SU-DHL-6 (cell line): ENCODE measurements around the gene NAA38.

Experiments used
- H2AFZ ChIP-seq: fragments of 200-600 bp; sonication (generic); 2 replicates; pipeline ENCODE4 v1.6.1; 2014; ENCODE audit warnings: low read depth, mild to moderate bottlenecking, moderate library complexity, mixed read lengths, antibody characterized with exemption, low read length; ENCODE audit not compliant: severe bottlenecking
- H3F3A ChIP-seq: fragments of 200-600 bp; shearing (Covaris generic); 2 replicates; pipeline ENCODE4 v1.6.0; 2016; ENCODE audit warnings: antibody characterized with exemption, mild to moderate bottlenecking; ENCODE audit not compliant: insufficient read depth
- H3K27ac ChIP-seq: fragments of 200-600 bp; sonication (generic); 2 replicates; pipeline ENCODE4 v1.5.1; 2016; ENCODE audit warnings: low read depth, mild to moderate bottlenecking, low read length, moderate library complexity, mixed read lengths
- H3K27me3 ChIP-seq: fragments of 200-600 bp; sonication (generic), shearing (Covaris generic); 2 replicates; pipeline ENCODE4 v1.6.0; 2014; ENCODE audit warnings: mild to moderate bottlenecking, low read length
- H3K36me3 ChIP-seq: fragments of 200-600 bp; sonication (generic); 2 replicates; pipeline ENCODE4 v1.6.1; 2014; ENCODE audit warnings: mild to moderate bottlenecking, low read length, mixed read lengths
- H3K4me2 ChIP-seq: fragments of 300-600, 200-600 bp; shearing (Covaris generic), sonication (generic); 2 replicates; pipeline ENCODE4 v1.6.0; 2014; ENCODE audit warnings: low read length, low read depth, mild to moderate bottlenecking; ENCODE audit not compliant: poor library complexity, severe bottlenecking
- H3K4me3 ChIP-seq: fragments of 200-600 bp; sonication (generic); 2 replicates; pipeline ENCODE4 v1.5.1; 2014; ENCODE audit warnings: antibody characterized with exemption, low read length, mild to moderate bottlenecking, mixed read lengths; ENCODE audit not compliant: insufficient read depth, poor library complexity, severe bottlenecking
- H3K79me2 ChIP-seq: fragments of 200-600 bp; sonication (generic); 2 replicates; pipeline ENCODE4 v1.6.1; 2014; ENCODE audit warnings: mild to moderate bottlenecking, low read length, moderate library complexity; ENCODE audit not compliant: insufficient read depth
- H3K9ac ChIP-seq: fragments of 200-600 bp; sonication (generic); 2 replicates; pipeline ENCODE4 v1.7.0; 2014; ENCODE audit warnings: mild to moderate bottlenecking, low read length
- H3K9me2 ChIP-seq: fragments of 200-600 bp; sonication (generic); replicated peaks from 2 replicates; pipeline ENCODE4 v1.6.1; 2014; ENCODE audit warnings: low read length; ENCODE audit not compliant: insufficient read depth
- H3K9me3 ChIP-seq: fragments of 200-600 bp; sonication (generic); 2 replicates; pipeline ENCODE4 v1.6.1; 2014; ENCODE audit warnings: low read length, mixed read lengths; ENCODE audit not compliant: insufficient read depth
- H4K20me1 ChIP-seq: fragments of 200-600 bp; sonication (generic); 2 replicates; pipeline ENCODE4 v1.6.1; 2014; ENCODE audit warnings: low read depth, mild to moderate bottlenecking, antibody characterized with exemption, low read length, moderate library complexity, mixed read lengths
- EZH2phosphoT487 ChIP-seq: fragments of 200-600 bp; sonication (generic), shearing (Covaris generic); conservative IDR thresholded peaks from 2 replicates; pipeline ENCODE4 v1.6.1; 2018; ENCODE audit warnings: mild to moderate bottlenecking, antibody characterized with exemption, low read length, moderate library complexity, mixed read lengths
- TF ChIP-seq, protein P1 (sequence below): fragments of 200-600 bp; sonication (generic); IDR thresholded peaks from one replicate; pipeline ENCODE4 v1.5.1; 2017; ENCODE audit warnings: antibody characterized with exemption, mild to moderate bottlenecking, low read length, moderate library complexity; ENCODE audit not compliant: insufficient read depth, poor library complexity, severe bottlenecking

NAA38 gene

DNA sequence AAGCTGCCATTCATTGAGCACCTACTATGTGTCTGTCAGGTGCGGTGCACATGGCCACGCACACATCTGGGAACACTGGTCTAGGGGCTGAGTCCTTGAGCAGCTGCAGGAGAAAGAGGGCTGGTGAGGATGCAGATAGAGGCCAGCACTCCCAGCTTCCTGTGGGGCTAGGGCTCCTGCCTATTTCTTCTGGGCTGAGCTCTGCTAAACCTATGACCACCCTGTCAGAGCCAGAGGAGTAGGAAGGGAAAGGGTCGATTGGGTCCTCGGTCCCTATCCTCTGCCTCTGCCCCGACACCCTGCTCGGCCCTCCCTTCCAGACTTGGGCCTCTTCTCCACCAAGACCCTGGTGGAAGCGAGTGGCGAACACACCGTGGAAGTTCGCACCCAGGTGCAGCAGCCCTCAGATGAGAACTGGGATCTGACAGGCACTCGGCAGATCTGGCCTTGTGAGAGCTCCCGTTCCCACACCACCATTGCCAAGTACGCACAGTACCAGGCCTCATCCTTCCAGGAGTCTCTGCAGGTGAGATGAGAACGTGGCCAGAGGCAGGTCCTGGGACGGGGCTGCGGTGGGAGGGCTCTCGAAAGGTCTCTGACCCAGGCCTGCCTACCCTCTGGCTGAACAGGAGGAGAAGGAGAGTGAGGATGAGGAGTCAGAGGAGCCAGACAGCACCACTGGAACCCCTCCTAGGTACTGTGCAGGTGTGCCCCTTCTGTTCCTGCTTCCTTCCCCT lies 6.5 kb downstream of the NAA38 start:
- H3K4me2 ChIP-seq, result peak overlapping the region; percentile 68
- H3K9me3 ChIP-seq, result no peaks in the 10 kb centered on the region
- no peaks in the 10 kb centered on the region for H3K36me3 ChIP-seq
- peak overlapping the region; percentile 65 for H3K27ac ChIP-seq
- peaks cover 5% of the 10 kb centered on the region for H3K79me2 ChIP-seq
- peaks cover 10% of the 10 kb centered on the region for H3F3A ChIP-seq
- H4K20me1 ChIP-seq, result no peaks in the 10 kb centered on the region
- H3K27me3 ChIP-seq, result no peaks in the 10 kb centered on the region
- H3K9ac ChIP-seq, result peak overlapping the region; percentile 61
- H3K4me3 ChIP-seq, result peak overlapping the region; percentile 60
- TF ChIP-seq EZH2phosphoT487, result no peak
- TF ChIP-seq, protein P1, sequence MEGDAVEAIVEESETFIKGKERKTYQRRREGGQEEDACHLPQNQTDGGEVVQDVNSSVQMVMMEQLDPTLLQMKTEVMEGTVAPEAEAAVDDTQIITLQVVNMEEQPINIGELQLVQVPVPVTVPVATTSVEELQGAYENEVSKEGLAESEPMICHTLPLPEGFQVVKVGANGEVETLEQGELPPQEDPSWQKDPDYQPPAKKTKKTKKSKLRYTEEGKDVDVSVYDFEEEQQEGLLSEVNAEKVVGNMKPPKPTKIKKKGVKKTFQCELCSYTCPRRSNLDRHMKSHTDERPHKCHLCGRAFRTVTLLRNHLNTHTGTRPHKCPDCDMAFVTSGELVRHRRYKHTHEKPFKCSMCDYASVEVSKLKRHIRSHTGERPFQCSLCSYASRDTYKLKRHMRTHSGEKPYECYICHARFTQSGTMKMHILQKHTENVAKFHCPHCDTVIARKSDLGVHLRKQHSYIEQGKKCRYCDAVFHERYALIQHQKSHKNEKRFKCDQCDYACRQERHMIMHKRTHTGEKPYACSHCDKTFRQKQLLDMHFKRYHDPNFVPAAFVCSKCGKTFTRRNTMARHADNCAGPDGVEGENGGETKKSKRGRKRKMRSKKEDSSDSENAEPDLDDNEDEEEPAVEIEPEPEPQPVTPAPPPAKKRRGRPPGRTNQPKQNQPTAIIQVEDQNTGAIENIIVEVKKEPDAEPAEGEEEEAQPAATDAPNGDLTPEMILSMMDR, result no peak
- H2AFZ ChIP-seq, result no peak overlapping the region
- H3K9me2 ChIP-seq, result no peaks in the 10 kb centered on the region

DNA sequence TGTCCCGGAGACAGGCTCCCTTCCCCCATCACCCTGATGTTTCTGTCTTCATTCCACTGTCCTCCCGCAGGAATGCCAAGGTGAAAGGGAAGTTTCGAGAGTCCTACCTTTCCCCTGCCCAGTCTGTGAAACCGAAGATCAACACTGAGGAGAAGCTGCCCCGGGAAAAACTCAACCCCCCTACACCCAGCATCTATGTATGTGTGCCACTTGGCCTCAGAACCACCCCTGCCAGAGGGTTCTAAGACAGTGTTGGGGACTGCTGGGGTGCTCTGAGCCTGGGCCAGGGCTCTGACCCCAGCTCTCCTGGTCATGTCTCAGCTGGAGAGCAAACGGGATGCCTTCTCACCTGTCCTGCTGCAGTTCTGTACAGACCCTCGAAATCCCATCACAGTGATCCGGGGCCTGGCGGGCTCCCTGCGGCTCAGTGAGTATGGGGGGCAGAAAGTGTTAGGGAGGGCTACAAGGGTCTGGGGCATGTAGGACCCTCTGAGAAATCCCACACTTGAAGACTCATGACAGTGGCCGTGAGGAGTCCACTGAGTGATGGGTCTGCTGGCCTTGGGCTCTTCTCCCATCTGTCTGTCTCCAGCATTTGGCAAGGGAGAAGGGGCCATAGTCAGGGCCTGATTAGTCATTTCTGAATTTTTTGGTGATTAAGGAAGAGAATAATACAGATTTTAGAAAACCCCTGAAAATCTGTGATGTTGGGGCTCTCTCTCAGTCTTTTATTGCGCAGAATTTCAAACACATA lies 7.4 kb downstream of the NAA38 start:
- no peaks in the 10 kb centered on the region for H3K9me3 ChIP-seq
- peaks cover 8% of the 10 kb centered on the region; the same call in 1 of the 2 replicates for H3K79me2 ChIP-seq
- H3K27me3 ChIP-seq, result no peaks in the 10 kb centered on the region
- H3F3A ChIP-seq, result peaks cover 10% of the 10 kb centered on the region
- H3K36me3 ChIP-seq, result no peaks in the 10 kb centered on the region
- peak overlapping the region; percentile 68 for H3K4me2 ChIP-seq
- no peak overlapping the region for H3K4me3 ChIP-seq
- H2AFZ ChIP-seq, result no peak overlapping the region
- H3K27ac ChIP-seq, result peak overlapping the region; percentile 65; the same call in 1 of the 2 replicates
- no peaks in the 10 kb centered on the region for H3K9me2 ChIP-seq
- TF ChIP-seq, protein P1, result no peak
- TF ChIP-seq EZH2phosphoT487, result no peak
- no peaks in the 10 kb centered on the region for H4K20me1 ChIP-seq
- peak overlapping the region; percentile 61 for H3K9ac ChIP-seq

DNA sequence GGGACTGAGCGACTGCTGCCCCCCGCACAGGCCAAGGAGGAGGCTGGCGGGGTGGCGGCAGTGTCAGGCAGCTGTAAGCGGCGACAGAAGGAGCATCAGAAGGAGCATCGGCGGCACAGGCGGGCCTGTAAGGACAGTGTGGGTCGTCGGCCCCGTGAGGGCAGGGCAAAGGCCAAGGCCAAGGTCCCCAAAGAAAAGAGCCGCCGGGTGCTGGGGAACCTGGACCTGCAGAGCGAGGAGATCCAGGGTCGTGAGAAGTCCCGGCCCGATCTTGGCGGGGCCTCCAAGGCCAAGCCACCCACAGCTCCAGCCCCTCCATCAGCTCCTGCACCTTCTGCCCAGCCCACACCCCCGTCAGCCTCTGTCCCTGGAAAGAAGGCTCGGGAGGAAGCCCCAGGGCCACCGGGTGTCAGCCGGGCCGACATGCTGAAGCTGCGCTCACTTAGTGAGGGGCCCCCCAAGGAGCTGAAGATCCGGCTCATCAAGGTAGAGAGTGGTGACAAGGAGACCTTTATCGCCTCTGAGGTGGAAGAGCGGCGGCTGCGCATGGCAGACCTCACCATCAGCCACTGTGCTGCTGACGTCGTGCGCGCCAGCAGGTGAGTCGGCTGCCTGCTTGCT lies 8.1 kb downstream of the NAA38 start:
- TF ChIP-seq, protein P1, result no peak
- no peak for TF ChIP-seq EZH2phosphoT487
- Histone ChIP-seq H4K20me1 (no peaks in the 10 kb centered on the region), H3K27ac (no peak overlapping the region), H3K9me3 (no peaks in the 10 kb centered on the region), H3K9ac (no peak overlapping the region), H3K9me2 (no peaks in the 10 kb centered on the region), H3F3A (peaks cover 10% of the 10 kb centered on the region), H3K36me3 (no peaks in the 10 kb centered on the region), H3K4me3 (no peak overlapping the region), H3K4me2 (no peak overlapping the region), H2AFZ (no peak overlapping the region), H3K27me3 (no peaks in the 10 kb centered on the region), H3K79me2 (peaks cover 9% of the 10 kb centered on the region; the same call in 1 of the 2 replicates)
